GM19463 (cell line): ENCODE data around the gene CDH2.

Source experiments
- ATAC-seq: cut with Tn5 transposase; IDR thresholded peaks from one replicate; pipeline ENCODE4 v1.9.1; 2021; ENCODE audit warnings: mild to moderate bottlenecking, moderate library complexity; ENCODE audit not compliant: unreplicated experiment

Gene CDH2

DNA sequence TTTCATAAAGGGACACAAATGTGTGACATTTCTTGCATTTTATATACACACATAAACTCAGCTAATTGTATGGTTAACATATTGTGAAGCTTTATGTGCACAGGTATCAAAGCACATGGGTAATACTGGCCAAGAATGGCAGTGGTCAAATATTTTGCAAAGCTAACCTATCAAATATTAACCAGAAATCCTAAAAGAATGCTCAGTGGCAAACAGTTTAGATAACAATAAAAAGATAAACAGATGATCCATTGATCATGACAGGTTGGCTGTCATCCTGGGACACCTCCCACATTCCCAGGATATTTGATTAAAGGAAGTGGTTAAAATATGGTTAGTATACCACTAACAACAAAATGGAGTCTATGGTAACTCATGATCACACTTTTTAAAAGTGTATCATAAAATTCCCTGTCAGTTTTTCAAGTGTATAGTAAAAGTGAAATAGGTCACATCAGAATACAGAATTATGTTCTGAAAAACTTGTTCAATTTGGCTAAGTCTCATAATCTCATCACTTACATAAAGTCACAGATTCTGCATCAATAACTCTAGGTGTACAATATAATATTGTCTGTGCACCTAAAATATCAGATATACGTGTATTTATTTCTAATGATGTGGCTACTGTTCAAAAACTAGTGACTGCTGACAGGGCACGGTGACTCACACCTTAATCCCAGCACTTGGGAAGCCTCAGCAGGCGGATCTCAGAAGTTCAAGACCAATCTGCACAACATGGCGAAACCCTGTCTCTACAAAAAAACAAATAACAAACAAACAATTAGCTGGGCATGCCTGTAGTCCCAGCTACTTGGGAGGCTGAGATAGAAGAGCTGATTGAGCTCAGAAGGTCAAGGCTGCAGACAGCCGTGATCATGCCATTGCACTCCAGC lies 48.9 kb downstream of the CDH2 start:
- no peak for ATAC-seq

DNA sequence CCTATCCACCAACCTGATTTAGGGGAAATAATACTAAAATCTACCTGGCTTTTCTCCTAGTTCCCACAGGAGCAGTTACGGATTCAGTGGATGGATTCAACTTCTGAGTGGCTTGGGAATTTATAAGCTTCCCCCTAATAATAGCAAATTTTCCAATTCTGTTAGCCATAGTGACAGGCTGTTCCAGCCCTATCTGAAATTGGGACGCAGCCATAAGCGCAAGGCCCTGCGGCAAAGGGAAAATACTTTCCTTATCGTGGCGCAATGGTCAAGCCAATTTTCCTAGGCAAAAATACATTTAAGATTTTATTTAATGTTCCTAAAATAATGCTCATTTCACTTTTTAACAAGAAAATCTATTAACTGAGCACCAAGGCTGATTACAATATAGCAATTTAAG lies 49.7 kb downstream of the CDH2 start:
- ATAC-seq, result no peak

DNA sequence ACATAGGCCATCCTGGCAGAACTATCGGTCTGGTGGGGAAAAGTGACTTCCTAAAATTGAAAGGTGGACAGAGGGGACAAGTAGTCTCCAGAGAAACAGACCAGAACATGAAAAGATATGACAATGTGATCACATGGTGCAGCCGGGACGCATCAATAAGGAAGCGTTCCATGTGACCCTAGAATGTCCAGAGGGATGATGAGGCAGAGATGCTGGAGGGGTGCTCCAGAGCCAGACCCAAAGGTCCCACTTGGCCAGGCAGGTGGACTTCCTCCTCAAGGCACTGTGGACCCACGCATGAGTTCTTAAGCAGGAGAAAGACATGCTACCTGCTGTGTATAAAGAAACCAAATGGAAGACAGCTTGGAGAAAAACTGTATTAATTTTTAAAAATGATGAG lies 50.2 kb downstream of the CDH2 start:
- ATAC-seq, result no peak

DNA sequence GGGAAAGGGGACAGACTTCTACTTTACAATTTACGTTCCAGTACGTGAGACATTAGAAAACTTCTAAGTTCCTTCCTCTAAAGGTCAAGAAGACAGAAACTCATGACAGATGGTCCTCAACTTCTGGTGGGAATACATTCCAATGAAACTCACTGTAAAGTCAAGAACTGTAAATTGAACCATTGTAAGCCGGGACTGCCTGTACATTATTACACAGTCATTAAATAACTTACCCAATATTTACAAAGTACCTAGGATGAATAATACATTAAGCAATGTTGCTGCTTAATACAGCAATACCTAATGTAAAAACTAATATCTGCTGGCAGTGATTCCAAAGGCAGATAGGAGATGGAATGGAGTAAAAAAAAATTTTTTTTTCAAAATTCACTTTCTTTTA lies 51.9 kb downstream of the CDH2 start:
- ATAC-seq, result no peak

DNA sequence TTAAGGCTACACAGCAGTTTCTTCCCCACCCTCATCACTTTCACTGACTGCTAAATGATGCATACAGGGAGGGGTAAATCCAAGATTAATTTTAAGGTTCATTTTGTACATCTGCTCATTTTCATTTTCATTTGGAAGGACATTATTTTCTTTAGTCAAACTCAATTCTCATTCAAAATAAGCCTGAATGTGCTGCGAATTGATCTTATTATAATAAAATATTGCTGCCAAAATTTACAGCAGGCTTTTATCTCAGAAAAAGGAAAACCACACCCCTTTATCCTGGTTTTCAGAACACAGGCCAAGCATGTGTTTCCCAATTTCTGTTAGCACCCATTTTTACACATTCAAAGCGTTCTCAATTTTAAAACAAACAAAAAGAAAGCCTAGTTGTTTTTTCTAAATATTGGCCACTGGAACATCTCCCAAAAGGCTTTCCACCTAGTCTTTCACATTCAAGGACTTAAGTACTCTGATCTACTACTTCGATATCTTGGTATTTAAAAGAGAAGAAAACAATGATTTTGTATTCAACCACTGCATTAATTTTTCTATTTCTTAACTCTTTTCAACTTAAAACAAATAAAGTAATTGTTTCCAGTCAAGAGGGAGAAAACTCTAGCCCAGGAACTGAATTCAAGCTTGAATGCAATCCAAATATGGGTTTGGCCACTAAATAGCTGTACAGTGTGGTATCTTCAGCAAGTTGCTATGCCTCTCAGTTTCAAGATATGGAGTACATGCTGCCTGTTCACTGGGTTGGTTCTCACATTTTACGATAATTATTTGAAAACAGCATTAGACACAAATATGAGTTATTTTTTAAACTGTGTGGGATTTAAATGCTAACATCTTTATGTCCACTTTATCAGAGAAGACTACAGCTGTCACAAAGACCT lies 52.5 kb downstream of the CDH2 start:
- no peak for ATAC-seq

DNA sequence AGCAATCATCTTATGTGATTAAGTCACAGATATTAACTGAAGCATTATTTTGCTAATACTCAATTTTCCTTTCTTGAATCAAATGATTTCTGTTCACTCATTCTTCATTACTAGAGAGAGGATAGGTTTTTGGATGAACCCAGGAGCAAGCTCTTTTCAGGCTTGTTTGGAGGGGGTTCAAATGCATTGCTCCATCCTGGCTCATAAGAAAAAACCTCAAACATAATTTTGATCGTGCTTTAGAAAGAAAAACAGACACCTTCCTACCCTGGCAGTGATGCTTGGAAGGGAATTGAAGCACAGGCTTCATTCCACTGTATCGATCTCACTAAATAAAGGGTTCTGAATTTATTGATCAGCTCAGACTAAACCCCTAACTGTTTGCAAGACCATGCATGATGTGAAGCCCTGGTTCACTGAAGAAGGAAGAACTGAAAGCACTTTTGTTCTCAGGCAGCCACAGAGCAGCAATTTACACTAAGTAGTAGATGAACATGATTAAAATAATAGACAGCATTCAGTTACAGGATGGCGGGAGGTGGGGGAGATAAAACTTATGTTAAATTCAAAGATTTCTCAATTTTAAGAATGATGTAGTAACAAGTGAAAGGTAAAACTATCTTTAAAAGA lies 53.4 kb downstream of the CDH2 start:
- no peak for ATAC-seq

DNA sequence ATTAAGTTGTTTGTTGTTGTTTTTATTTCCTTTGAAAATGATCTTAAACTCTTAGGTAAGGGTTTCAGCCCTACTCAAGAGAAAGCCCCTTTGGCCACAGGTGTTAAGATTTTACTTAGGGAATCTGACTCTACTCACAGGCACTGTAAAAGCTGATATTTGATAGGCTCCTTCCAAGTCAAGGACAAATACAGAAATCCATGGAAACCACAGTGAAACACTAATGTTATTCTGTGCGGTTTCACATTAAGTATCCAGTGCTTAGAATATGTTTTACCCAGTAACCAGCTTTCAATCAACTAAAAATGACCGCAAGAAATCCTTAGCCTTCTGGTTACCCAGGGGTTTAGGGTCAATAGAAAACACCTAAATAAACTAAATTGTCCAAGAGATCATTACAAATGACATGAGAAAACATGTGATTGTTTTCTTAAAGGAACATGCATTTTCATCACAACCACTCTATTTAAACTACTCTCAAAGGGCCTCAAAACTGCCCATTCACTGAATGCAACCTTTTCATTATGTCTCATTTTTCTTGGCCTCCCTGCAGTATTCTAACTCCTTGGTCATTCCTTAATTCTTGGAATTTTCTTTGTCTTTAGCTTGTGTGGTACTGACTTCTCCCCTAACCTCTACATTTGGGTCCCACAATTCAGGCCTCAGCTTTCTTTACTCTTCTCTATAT lies 56.0 kb downstream of the CDH2 start:
- ATAC-seq, result no peak

DNA sequence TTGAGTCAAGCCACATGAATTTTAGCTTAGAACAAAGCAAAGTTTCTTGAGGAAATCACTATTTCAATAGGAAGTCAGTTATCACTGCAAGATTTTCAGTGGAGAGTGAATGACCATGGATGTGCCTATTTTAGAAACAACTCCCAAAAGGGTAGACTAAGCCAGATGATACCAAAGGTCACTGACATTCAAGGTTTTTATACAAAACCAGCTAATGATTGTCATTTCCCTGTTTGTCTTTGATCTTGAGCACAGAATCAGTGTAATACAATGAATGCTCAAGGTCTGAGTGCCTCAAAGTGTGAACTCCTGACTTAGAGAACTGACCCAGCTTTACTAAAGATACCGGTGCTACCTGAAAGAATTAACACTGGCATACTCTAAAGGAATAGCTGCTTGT lies 60.5 kb downstream of the CDH2 start:
- ATAC-seq, result no peak

DNA sequence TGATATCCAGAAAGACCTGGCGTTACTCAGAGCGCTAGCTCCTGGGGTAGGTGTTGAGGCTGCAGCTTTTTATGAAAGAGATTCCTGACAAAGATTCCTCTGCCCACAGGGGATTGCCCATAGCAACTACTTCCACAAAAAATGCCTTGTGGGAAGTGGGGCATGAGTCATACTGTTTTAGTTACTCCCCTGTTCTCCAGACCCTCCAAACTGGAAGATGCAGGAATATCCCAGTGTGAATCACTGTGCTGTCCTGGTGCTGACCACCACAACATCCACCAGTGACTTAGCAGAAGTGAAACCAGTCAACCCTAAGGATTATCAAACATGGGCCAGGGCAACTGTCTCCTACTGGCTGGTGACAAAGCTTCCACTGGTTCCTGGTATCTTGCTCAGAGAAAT lies 61.8 kb downstream of the CDH2 start:
- no peak for ATAC-seq

DNA sequence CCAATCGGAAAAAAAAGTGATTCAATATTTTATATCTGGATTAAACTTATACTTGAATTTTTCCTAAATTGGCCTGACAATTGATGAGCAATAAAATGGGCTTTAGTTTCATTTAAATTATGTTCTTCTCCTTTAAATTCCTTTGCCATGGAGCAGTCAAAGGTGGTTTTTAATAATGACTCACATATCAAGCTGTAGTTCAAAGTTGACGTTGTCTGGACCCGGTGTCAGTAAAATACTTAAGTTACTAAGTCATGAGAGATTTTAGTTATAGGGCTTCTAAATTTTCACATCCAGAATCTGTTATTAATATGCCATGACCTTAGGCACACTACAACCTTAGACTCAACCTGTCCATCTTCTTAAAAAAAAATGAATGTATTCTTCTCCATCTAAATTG lies 62.5 kb downstream of the CDH2 start:
- ATAC-seq, result no peak

DNA sequence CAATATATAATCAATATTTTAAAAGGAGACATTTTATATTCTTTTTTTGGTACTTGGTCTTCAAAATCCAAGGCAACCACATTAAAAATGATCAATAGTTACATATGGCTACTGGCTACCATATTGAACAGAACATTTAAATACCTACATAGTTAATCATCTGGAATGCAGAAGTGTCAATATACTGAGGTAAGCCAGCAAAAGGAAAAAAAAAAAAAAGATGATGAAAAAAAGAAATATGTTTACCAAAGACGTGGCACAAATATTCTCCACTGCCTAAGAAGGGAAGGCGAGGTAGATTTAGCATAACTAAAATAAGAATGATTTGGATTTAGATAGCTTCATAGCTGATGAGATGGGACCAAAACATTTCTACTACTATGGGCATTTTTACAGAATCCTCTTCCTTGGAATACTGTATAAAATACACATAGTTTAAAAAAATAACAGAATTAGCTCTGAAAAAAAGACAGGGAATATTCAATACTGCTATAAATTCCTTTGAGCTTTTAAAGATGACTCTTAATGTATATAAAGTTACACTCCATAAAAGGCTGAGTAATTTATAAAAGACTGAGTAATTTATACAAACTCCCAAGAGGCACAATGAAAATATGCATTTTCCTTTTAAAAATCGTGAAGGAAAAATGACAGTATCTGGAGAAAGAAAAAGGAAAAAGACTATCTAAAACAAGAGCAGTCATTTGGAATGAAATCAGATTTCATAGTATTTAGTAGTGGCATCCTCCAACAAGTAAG lies 63.5 kb downstream of the CDH2 start:
- ATAC-seq, result no peak

DNA sequence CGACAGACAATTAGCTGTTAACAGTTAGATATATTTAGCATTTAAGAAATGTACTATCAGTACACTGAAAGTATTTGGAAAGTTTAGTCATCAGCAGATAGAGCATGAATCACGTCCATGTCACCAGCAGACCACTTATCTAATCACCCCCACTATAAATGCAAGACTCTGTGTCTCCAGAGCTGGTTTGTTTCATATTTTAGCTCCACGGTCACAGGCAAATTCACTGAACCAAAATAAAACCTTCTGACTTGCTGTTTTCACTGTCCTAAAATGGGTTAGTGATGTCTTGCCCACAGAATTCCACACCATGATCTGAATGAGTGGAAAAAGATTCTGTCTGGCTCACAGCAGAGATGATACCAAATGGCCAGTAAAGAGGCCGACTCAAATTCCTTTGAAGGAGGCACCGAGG lies 64.9 kb downstream of the CDH2 start:
- ATAC-seq, result no peak

DNA sequence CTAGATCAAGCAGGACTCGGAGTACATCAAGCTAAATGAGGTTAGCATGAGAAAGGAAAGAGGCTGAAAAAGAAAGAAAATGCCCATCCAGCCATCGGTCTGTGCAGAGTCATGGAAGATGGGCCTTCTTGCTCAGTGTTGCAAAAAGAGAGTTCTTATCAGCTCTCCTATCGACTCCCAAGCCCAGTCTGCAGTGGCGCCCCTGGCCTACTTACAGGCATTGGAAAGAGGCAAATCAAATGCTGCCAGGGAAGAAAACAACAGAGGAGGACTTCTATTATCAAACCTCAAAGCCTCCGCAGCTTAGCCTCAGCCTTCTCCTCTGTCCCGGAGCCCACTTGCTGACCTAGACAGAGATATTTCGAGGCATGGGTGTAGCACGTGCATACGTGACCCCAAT lies 66.0 kb downstream of the CDH2 start:
- no peak for ATAC-seq

DNA sequence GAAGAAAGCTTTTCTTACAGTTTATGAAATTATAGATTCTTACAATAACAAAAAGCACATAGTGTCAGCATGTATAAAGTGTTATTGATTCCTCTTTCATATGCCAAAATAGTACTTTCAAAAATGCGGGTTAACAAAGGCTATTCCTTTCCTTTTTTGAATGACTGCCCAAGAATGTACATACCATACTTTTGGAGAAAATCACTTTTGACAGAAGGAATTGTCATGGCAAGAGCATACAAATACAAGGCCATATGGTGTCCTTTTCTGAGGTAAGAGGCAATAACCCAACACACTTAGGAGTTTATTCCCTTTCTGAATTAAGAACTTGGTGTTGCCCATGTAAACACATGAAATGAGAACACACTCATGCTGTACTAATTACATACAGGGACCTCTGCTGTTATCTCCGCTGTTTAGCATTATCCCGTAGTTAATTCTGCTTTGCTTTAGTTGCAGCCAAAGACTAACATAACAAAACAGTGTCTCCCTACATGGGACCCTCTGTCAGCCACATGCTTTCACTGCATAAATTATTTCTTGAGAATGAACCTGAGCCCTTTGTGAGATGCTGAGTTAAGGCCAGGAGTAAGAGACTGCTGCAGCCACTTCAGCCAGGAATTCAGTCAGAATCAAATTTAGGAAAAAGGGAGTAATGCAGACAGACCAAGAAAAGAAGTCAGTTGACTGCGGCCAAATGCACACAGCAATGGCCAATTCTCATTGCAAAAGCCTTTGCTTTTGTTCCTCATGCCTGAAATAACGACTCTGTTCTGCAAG lies 67.0 kb downstream of the CDH2 start:
- ATAC-seq, result no peak

DNA sequence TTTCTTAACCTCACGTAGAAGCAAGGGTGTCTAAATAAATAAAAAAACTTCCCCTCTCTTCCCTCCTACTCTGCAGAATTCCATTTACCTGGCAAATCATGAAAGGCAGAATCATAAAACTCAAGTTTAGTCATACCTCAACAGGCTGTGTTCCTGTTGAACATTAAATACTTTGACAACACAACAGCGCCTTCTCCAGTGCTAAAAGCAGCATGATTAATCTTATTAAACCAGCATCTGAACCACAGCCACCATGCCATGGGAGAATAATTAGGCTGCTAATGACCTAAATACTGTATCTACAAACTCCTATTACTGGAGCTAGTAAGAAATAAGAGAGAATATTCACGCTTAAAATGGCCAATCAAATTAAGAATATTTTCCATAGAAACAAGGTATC lies 68.1 kb downstream of the CDH2 start:
- no peak for ATAC-seq

DNA sequence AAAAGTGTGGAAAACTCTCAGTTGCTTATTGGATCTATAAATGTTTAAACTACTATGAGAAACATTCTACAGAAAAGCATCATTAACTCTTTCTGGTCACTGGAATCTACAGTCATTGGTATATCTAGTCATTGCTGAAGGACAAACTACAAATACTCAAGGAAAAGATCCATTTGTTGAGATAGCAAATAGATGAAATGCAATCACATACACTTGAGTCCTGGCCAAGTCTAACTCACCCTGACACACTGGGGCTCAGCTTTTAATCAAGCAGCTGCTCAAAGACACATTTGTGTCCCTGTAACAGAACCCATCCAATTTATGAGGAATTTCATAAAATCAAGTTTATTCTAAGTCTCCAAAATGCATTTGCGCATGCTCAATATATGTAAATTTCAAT lies 68.7 kb downstream of the CDH2 start:
- no peak for ATAC-seq

DNA sequence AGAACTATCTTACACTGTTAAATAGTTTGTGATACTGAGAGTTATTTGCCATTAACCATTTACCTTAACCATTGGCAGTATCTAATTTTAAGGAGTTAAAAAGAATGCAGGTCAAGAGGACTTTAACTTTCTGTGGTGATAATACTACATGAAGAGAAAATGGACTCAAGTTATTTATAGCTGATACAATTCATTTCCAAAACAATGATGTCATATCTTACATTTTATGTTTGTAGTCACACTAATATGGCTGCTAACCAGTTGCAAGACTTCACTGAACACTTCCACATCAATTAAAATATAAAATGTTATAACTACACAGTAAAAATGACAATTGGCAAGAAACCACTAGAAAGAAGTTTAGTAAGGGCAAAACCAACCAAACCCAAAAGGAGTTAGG lies 77.7 kb downstream of the CDH2 start:
- ATAC-seq, result no peak

DNA sequence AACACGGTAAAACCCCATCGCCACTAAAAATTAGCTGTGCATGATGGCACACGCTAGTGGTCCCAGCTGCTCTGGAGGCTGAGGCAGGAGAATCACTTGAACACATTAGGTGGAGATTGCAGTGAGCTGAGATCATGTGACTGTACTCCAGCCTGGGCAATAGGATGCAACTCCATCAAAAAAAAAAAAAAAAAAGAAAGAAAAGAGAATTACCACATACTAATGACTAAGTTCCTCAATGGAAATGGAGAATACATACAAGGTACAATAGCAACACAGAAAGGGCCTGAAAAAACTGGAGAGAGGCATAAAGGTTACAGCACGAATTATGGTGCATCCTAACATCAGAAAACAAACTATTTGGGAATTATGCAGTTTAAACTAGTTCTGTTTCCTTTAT lies 81.3 kb downstream of the CDH2 start:
- ATAC-seq, result no peak

DNA sequence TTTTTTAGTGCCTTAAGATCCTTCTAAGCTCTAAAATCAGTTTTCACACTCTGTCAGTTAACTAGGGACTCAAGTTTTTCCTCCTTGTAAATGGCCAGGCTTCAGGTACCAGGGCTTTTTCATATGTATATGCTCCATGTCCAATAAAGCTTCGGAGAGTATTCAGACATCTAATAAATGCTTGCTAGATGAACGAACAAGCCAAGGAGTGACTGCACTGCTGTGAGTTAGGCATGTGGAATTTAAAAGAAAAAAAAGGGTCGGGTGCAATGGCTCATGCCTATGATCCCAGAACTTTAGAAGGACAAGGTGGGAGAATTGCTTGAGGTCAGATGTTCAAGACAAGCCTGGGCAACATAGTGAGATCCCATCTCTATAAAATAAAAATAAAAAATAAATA lies 81.9 kb downstream of the CDH2 start:
- no peak for ATAC-seq

DNA sequence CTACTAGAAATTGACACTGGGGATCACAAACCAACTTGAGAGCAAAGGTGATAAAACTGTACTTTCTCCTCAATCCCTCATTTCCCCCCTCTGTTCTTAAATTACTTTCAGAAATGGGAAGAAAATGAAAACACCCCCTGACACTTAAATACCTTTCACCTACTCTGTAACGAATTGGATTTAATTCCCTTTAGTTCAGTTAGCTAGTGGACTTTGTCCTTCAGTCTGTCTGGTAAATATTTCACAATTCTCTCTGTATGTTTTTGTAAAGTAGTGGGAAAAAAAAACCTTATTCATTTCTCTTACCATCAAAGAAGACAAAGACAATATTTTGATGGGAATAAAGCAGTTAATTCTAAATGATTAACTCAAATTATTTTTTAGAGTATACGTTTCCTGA lies 85.7 kb downstream of the CDH2 start:
- ATAC-seq, result no peak
